Measurements from ENCODE around the gene SLC30A10.
A peak's percentile ranks its signal among the peaks of the same experiment; 100 is the strongest.

- TF ChIP-seq KDM5A (IDR thresholded peaks at IDR 0.05; ENCODE audit: borderline replicate concordance, low read length) = no peak
- no peak for TF ChIP-seq FLYWCH1 (CRISPR knock-in tag; IDR thresholded peaks at IDR 0.05)
- peak; percentile 58; the same call in 1 of the 2 replicates for TF ChIP-seq POLR2AphosphoS5 (IDR thresholded peaks at IDR 0.05; ENCODE audit: low read depth, low read length)
- no peak for TF ChIP-seq FOXM1 (CRISPR knock-in tag; IDR thresholded peaks at IDR 0.05)
- TF ChIP-seq MLXIP (CRISPR knock-in tag; IDR thresholded peaks at IDR 0.05; ENCODE audit: borderline replicate concordance) = no peak
- TF ChIP-seq CHD2 (IDR thresholded peaks at IDR 0.05; ENCODE audit: low read depth, low read length) = no peak
- TF ChIP-seq ZNF530 (CRISPR knock-in tag; IDR thresholded peaks at IDR 0.05; ENCODE audit: low read depth) = no peak
- 0 out of 2 replicates have a peak, but pooled peaks have one; percentile 19 for TF ChIP-seq FOXJ3 (CRISPR knock-in tag; IDR thresholded peaks at IDR 0.05; ENCODE audit: borderline replicate concordance)
- TF ChIP-seq CTCF (CRISPR knock-in tag; IDR thresholded peaks at IDR 0.05) = peak; percentile 74
- peak; percentile 2; the same call in 1 of the 2 replicates for TF ChIP-seq MEIS1 (CRISPR knock-in tag; IDR thresholded peaks at IDR 0.05; ENCODE audit: borderline replicate concordance)
- TF ChIP-seq ZNF556 (CRISPR knock-in tag; IDR thresholded peaks at IDR 0.05; ENCODE audit: borderline replicate concordance) = no peak; the same call in 1 of the 2 replicates
- no peak for TF ChIP-seq ZNF124 (CRISPR knock-in tag; IDR thresholded peaks at IDR 0.05)
- peak; percentile 13 to 59; a peak in 2 of 4 replicates for TF ChIP-seq POLR2A (IDR thresholded peaks at IDR 0.05; ENCODE audit: insufficient read depth in 1 of 2, low read depth in 2 of 2, low read length in 2 of 2)
- no peak for TF ChIP-seq MYNN (CRISPR knock-in tag; IDR thresholded peaks at IDR 0.05; ENCODE audit: low read depth)
Observed at GRCh38 chr1:219927956-219928790, at the start of gene SLC30A10.
